ENCODE results near the gene PRPF40A. TPM values are rescaled to one million over a fixed set of nuclear protein-coding genes. Genes with fewer than 3 reads are reported as not detected.

Gene PRPF40A
- total and polyA plus RNA-seq, 2 of the 13 experiments (the other 11 are each of a cell fraction or from before 2014, with no cell fraction given) = 146 to 207 TPM

- no peaks in the 10 kb centered on the region for H3K79me2 ChIP-seq (ENCODE audit: insufficient read depth, low read length)
- TF ChIP-seq MAFF (IDR thresholded peaks at IDR 0.05; ENCODE audit: low read depth, low read length) (no peak), TOPORS (CRISPR knock-in tag; IDR thresholded peaks at IDR 0.05) (no peak), GABPB1 (CRISPR knock-in tag; IDR thresholded peaks at IDR 0.05) (no peak), SMAD9 (CRISPR knock-in tag; IDR thresholded peaks at IDR 0.05) (no peak), ZNF326 (CRISPR knock-in tag; IDR thresholded peaks at IDR 0.05; ENCODE audit: borderline replicate concordance) (no peak), TRIM24 (CRISPR knock-in tag; IDR thresholded peaks at IDR 0.05) (no peak), ZNF629 (CRISPR knock-in tag; conservative IDR thresholded peaks at IDR 0.05) (no peak), ZBTB43 (CRISPR knock-in tag; conservative IDR thresholded peaks at IDR 0.05) (no peak), NFE2L1 (CRISPR knock-in tag; IDR thresholded peaks at IDR 0.05; ENCODE audit: borderline replicate concordance) (no peak), ZNF354B (CRISPR knock-in tag; IDR thresholded peaks at IDR 0.05) (no peak)
- no peak for DNase-seq (ENCODE audit: low spot score)
- H3K4me1 ChIP-seq (ENCODE audit: insufficient read depth, low read length) = peaks cover 17% of the 10 kb centered on the region
- no TSS peak for BruUV-seq (replicated peaks)
- ATAC-seq = no peak
- intact Hi-C loops (cut with micrococcal nuclease; ENCODE audit: unreplicated experiment) (no loop called here), in situ Hi-C loops (cut with HindIII; ENCODE audit: extremely low pct_ligation_motif_present, low pct_unique_long_range_greater_than_20kb) (no loop called here)
- H2AFZ ChIP-seq (ENCODE audit: low read length) = no peak overlapping the region
- H3K9me3 ChIP-seq (ENCODE audit: low read length) = no peaks in the 10 kb centered on the region
- H3K9ac ChIP-seq (ENCODE audit: insufficient read depth, low read depth, low read length) = no peak overlapping the region
- CTCF ChIA-PET (ENCODE audit: low intra/inter-chr PET ratio, low total read pairs) = no interaction called here
- POLR2A ChIA-PET = no interaction called here
- no peak overlapping the region for H3K4me3 ChIP-seq (replicated peaks in 1 of 3; ENCODE audit: insufficient read depth in 1 of 3, low read depth in 2 of 3, low read length in 3 of 3)
- no peak for FAIRE-seq
- no peak overlapping the region for H3K27ac ChIP-seq (ENCODE audit: extremely low read length, insufficient read depth, low read length)
- no peaks in the 10 kb centered on the region for H4K20me1 ChIP-seq (ENCODE audit: insufficient read depth, low read length)
- H3K27me3 ChIP-seq (ENCODE audit: control insufficient read depth in 1 of 2, insufficient read depth in 2 of 2, low read length in 2 of 2) = no peaks in the 10 kb centered on the region
- H3K4me2 ChIP-seq (ENCODE audit: low read depth, low read length) = no peak overlapping the region
- 97% methylated on average over 3 of the region's 3 CpGs for WGBS (ENCODE audit: low lambda C conversion rate)
- H3K36me3 ChIP-seq (replicated peaks in 1 of 2; ENCODE audit: control insufficient read depth in 1 of 2, insufficient read depth in 2 of 2, low read length in 2 of 2) = peaks cover 11 to 37% of the 10 kb centered on the region in 2 experiments
Observed at GRCh38 chr2:152603166-152603565, 114.1 kb downstream of the PRPF40A start.

All from HepG2 (cell line).